GM21526 (cell line): ENCODE results near the gene AMY1C.
"Not testable (repeated sequence)": the region's sequence is repeated elsewhere in the genome, so short reads cannot be mapped to it uniquely, and the experiment has no call there.

ENCODE experiments used
- ATAC-seq: cut with Tn5 transposase; IDR thresholded peaks from one replicate; pipeline ENCODE4 v1.9.1; 2021; ENCODE audit warnings: moderate library complexity; ENCODE audit not compliant: unreplicated experiment, low FRiP score

Gene AMY1C

GRCh38 chr1:103749598-103749997 lies at the start of gene AMY1C:
Gene AMY1C (plus strand): TSS chr1:103749898. CDS start chr1:103750470, 572 bp downstream.
- not testable (repeated sequence) for ATAC-seq

GRCh38 chr1:103700669-103701068 lies 49.0 kb upstream of the AMY1C start:
- ATAC-seq, result not testable (repeated sequence)

GRCh38 chr1:103701256-103701655 lies 48.4 kb upstream of the AMY1C start:
- ATAC-seq, result not testable (repeated sequence)

GRCh38 chr1:103707670-103708069 lies 42.0 kb upstream of the AMY1C start:
- ATAC-seq, result not testable (repeated sequence)

- not testable (repeated sequence) for ATAC-seq
Observed at GRCh38 chr1:103710381-103710780, 39.3 kb upstream of the AMY1C start.

- not testable (repeated sequence) for ATAC-seq
Observed at GRCh38 chr1:103717404-103717803, 32.3 kb upstream of the AMY1C start.

GRCh38 chr1:103721473-103721872 lies 28.2 kb upstream of the AMY1C start:
- ATAC-seq, result not testable (repeated sequence)

GRCh38 chr1:103735334-103735733 lies 14.4 kb upstream of the AMY1C start:
- not testable (repeated sequence) for ATAC-seq

GRCh38 chr1:103738031-103738430 lies 11.7 kb upstream of the AMY1C start:
- not testable (repeated sequence) for ATAC-seq

GRCh38 chr1:103744449-103744848 lies 5.2 kb upstream of the AMY1C start:
- ATAC-seq, result not testable (repeated sequence)

- not testable (repeated sequence) for ATAC-seq
Observed at GRCh38 chr1:103745040-103745439, 4.7 kb upstream of the AMY1C start.

- not testable (repeated sequence) for ATAC-seq
Observed at GRCh38 chr1:103748273-103748672, 1.4 kb upstream of the AMY1C start.

GRCh38 chr1:103761896-103762295 lies 12.2 kb downstream of the AMY1C start:
- no peak for ATAC-seq

- no peak for ATAC-seq
Observed at GRCh38 chr1:103779932-103780331, 30.2 kb downstream of the AMY1C start.

GRCh38 chr1:103783944-103784377 lies 34.3 kb downstream of the AMY1C start:
- peak; percentile 54 for ATAC-seq

- ATAC-seq, result no peak
Observed at GRCh38 chr1:103788377-103788776, 38.7 kb downstream of the AMY1C start.

- ATAC-seq, result no peak
Observed at GRCh38 chr1:103790172-103790571, 40.5 kb downstream of the AMY1C start.
